ENCODE results near the gene ZMYND11.

DNA sequence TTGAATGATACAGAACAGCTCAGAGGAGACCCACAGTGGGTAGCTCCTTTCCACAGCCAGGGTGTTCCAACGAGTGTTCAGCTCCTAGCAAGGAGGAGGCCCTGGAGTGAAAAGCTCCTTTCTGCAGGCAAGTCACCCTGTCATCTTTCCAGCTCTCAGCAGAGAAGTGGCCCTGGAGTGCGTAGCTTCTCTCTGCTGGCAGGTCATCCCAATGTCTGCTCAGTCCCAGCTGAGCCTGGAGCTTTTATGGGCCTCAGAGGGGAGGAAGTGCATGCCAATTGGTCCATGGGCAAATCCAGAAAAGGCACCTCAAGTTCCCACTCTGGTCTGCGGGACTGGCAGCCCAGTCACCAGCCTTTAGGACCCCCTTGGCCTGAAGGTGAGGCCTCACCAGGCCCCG, 30.8 kb upstream of the ZMYND11 start:
- TF ChIP-seq, protein P1, sequence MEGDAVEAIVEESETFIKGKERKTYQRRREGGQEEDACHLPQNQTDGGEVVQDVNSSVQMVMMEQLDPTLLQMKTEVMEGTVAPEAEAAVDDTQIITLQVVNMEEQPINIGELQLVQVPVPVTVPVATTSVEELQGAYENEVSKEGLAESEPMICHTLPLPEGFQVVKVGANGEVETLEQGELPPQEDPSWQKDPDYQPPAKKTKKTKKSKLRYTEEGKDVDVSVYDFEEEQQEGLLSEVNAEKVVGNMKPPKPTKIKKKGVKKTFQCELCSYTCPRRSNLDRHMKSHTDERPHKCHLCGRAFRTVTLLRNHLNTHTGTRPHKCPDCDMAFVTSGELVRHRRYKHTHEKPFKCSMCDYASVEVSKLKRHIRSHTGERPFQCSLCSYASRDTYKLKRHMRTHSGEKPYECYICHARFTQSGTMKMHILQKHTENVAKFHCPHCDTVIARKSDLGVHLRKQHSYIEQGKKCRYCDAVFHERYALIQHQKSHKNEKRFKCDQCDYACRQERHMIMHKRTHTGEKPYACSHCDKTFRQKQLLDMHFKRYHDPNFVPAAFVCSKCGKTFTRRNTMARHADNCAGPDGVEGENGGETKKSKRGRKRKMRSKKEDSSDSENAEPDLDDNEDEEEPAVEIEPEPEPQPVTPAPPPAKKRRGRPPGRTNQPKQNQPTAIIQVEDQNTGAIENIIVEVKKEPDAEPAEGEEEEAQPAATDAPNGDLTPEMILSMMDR (IDR thresholded peaks at IDR 0.05), result no peak
- TF ChIP-seq POLR2A (IDR thresholded peaks at IDR 0.05), result no peak
